Measurements from ENCODE around the gene PTPRN2.
"Not testable (repeated sequence)": the region's sequence is repeated elsewhere in the genome, so short reads cannot be mapped to it uniquely, and the experiment has no call there.

Gene PTPRN2

DNA sequence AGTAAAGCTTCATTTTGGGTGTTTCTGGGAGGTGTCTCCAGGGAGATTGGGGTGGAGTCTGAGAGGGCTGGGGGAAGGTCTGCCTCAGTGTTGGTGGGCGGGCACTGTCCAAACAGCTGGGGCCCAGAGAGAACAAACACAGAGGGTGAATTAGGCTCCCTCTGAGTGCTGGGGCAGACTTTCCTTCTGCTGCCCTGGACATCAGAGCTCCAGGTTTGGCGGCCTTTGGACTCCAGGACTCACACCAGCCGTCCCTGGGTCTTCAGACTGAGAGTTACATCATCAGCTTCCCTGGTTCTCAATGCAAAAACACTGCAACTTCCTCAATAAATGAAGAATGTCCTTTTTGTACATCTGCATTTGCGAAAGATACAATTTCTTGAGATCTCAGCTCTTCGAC lies 427.4 kb downstream of the PTPRN2 start:
- TF ChIP-seq TARDBP (IDR thresholded peaks at IDR 0.05) (no peak), ZNF384 (IDR thresholded peaks at IDR 0.05) (no peak), NFRKB (IDR thresholded peaks at IDR 0.05) (no peak), SUZ12 (IDR thresholded peaks at IDR 0.05) (no peak), HDGF (IDR thresholded peaks at IDR 0.05; ENCODE audit: borderline replicate concordance) (no peak)
- ChIA-PET CTCF (no interaction called here), POLR2A (no interaction called here)
- no peak for DNase-seq (ENCODE audit: extremely low spot score)

DNA sequence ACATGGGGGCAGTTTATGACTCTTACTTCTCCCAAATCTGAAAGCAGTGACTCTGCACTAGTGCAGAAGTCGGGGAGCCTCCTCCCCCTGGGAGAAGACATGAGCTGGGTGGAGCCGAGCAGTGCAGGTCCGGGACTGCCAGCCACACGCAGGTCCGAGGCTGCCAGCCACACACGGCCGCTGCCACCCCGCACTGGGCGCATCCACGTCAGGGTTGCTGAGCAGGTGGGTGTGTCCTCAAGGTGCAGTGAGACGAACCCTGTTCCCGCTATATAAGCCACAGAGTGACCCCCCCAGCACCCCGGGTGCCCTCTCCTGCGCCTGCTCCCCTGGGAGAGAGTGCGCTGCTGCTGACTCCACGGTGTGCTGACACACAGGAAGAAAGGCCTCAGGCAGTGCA lies 430.2 kb downstream of the PTPRN2 start:
- DNase-seq (ENCODE audit: extremely low spot score), result no peak
- ChIA-PET POLR2A (no interaction called here), CTCF (no interaction called here)
- TF ChIP-seq ZNF384 (IDR thresholded peaks at IDR 0.05), result no peak
- no peak for TF ChIP-seq SP1 (IDR thresholded peaks at IDR 0.05)
- TF ChIP-seq FOXK2 (IDR thresholded peaks at IDR 0.05), result no peak
- TF ChIP-seq TARDBP (IDR thresholded peaks at IDR 0.05), result no peak
- TF ChIP-seq FOXA1 (IDR thresholded peaks at IDR 0.05), result no peak

DNA sequence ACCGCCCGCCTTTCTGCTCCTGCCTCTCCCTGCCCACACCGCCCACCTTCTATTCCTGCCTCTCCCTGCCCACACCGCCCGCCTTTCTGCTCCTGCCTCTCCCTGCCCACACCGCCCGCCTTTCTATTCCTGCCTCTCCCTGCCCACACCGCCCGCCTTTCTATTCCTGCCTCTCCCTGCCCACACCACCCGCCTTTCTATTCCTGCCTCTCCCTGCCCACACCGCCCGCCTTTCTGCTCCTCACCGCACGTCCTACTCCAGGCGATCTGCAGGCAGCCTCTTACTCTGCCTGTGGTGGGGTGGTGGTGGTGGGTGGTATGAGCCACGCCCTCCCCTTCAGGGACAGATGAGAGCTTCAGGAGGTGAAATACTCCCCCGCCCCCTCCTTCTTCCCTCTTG lies 436.4 kb downstream of the PTPRN2 start:
- CTCF ChIA-PET; DNase-seq (ENCODE audit: extremely low spot score); POLR2A ChIA-PET: not testable (repeated sequence)

DNA sequence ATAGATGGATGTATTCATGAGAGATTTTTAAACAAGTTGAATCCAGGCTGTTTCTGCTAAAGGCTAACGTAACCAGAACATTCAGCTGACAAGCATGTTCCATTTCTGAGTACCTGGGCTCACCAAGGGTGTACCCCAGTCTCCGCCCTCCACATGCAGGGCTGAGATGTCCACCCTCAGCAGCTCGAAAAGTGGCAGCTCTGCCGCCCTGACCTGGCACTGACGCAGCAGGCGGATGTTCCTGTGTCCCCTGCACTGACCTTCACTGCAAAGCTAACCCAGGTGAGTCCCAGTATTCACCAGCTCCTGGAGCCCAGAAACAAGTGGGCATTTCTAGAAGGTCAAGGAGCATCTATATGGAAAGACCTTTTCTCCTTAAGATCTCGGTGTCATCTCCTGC lies 437.4 kb downstream of the PTPRN2 start:
- TF ChIP-seq FOXM1 (IDR thresholded peaks at IDR 0.05; ENCODE audit: borderline replicate concordance) (no peak), ZNF384 (IDR thresholded peaks at IDR 0.05) (no peak), SP1 (IDR thresholded peaks at IDR 0.05) (no peak), ARNT (IDR thresholded peaks at IDR 0.05) (no peak), FOXA1 (IDR thresholded peaks at IDR 0.05) (no peak), L3MBTL2 (conservative IDR thresholded peaks at IDR 0.05) (no peak), LEF1 (IDR thresholded peaks at IDR 0.05; ENCODE audit: borderline replicate concordance) (no peak)
- TF ChIP-seq, protein P1, sequence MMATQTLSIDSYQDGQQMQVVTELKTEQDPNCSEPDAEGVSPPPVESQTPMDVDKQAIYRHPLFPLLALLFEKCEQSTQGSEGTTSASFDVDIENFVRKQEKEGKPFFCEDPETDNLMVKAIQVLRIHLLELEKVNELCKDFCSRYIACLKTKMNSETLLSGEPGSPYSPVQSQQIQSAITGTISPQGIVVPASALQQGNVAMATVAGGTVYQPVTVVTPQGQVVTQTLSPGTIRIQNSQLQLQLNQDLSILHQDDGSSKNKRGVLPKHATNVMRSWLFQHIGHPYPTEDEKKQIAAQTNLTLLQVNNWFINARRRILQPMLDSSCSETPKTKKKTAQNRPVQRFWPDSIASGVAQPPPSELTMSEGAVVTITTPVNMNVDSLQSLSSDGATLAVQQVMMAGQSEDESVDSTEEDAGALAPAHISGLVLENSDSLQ (IDR thresholded peaks at IDR 0.05), result no peak
- ChIA-PET CTCF (interaction anchor here (0.9 kb wide), 1 partner anchor 206 kb away, joined by 3 read pairs; no protein-coding TSS in a partner anchor), POLR2A (no interaction called here)
- DNase-seq (ENCODE audit: extremely low spot score), result no peak

DNA sequence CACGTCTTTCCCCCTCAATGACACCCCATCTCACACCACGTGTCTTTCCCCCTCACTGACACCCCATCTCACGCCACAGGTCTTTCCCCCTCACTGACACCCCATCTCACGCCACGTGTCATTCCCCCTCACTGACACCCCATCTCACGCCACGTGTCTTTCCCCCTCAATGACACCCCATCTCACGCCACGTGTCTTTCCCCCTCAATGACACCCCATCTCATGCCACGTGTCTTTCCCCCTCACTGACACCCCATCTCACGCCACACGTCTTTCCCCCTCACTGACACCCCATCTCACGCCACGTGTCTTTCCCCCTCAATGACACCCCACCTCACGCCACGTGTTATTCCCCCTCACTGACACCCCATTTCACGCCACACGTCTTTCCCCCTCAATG lies 440.2 kb downstream of the PTPRN2 start:
- POLR2A ChIA-PET; CTCF ChIA-PET; DNase-seq (ENCODE audit: extremely low spot score): not testable (repeated sequence)

DNA sequence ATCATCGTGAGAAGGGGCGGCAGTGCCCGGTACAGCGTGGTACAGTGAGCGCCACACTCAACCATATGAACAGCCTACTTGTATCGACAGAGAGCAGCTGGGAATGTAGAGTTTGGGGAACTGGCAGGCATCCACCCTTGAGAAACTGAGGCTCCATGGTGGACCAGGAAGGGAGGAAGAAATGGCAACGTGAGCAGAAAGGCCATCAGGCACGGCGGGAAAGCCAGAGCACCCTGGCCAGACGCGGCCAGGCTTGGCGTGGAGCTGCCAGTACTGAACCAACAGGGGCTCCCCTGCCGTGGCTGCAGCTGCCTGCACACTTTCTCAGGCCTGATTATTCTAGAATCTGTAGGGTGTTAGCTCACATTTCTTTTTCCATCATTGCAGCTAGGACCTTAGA lies 442.3 kb downstream of the PTPRN2 start:
- POLR2A ChIA-PET, result no interaction called here
- no peak for DNase-seq (ENCODE audit: extremely low spot score)
- CTCF ChIA-PET, result no interaction called here
- TF ChIP-seq, protein P1 (IDR thresholded peaks at IDR 0.05), result no peak
- TF ChIP-seq HDGF (IDR thresholded peaks at IDR 0.05; ENCODE audit: borderline replicate concordance), result no peak
- TF ChIP-seq L3MBTL2 (conservative IDR thresholded peaks at IDR 0.05), result no peak
- no peak for TF ChIP-seq ARNT (IDR thresholded peaks at IDR 0.05)
- no peak for TF ChIP-seq LEF1 (IDR thresholded peaks at IDR 0.05; ENCODE audit: borderline replicate concordance)
- no peak for TF ChIP-seq NFRKB (IDR thresholded peaks at IDR 0.05)
- TF ChIP-seq TARDBP (IDR thresholded peaks at IDR 0.05), result no peak
- TF ChIP-seq BHLHE40 (IDR thresholded peaks at IDR 0.05; ENCODE audit: borderline replicate concordance), result no peak
- no peak for TF ChIP-seq FOXM1 (IDR thresholded peaks at IDR 0.05; ENCODE audit: borderline replicate concordance)
- no peak for TF ChIP-seq ELF4 (IDR thresholded peaks at IDR 0.05)
- no peak for TF ChIP-seq CTBP1 (IDR thresholded peaks at IDR 0.05; ENCODE audit: borderline replicate concordance)
- TF ChIP-seq SP1 (IDR thresholded peaks at IDR 0.05), result no peak
- TF ChIP-seq SUZ12 (IDR thresholded peaks at IDR 0.05), result no peak
- TF ChIP-seq FOXK2 (IDR thresholded peaks at IDR 0.05), result no peak
- TF ChIP-seq ZNF384 (IDR thresholded peaks at IDR 0.05), result no peak

DNA sequence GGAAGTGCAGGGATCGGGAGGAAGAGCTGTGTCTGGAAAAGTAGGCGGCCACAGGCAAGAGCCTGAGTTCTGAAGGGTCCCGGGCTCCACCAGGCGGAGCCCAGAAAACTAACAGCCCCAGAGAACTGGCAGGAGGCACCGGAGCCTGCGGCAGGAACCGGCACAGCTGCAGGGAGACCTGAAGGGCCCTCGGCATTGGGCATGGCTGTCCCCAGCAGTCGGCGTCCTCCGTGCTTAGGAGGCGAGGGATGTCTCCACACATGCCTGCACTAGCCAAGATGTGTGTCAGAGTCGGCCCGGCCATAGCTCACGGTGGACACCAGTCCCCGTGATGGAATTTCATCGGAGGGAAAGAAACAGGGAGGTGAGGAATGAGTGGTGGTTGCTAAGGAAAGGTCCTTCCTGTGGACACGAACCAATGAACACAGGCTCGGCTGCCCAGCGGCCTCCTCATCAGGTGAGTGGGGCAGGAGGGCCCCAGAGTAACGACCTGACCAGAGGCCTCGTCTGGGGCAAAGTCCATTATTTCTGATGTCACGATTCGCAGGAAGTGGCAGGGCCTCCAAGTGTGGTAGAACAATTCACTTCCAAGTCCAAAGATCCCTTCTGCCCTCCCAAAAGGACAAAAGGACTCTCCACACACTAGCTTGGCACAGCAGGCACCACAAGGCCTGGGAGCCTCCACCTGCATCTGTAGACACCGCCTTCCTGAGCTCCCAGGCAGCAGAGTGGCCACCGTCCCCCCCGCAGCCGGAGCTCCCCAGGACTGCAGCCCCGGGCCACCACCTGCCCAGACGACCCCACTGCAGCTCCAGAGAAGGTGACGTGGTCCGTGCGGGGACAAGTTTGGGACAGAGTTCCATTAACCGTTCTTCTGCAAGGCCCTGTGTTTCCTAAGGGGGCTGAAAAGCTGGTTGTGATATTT lies 444.2 kb downstream of the PTPRN2 start:
- no peak for DNase-seq (ENCODE audit: extremely low spot score)
- no peak for TF ChIP-seq ARNT (IDR thresholded peaks at IDR 0.05)
- no peak for TF ChIP-seq FOXK2 (IDR thresholded peaks at IDR 0.05)
- CTCF ChIA-PET, result no interaction called here
- POLR2A ChIA-PET, result no interaction called here

DNA sequence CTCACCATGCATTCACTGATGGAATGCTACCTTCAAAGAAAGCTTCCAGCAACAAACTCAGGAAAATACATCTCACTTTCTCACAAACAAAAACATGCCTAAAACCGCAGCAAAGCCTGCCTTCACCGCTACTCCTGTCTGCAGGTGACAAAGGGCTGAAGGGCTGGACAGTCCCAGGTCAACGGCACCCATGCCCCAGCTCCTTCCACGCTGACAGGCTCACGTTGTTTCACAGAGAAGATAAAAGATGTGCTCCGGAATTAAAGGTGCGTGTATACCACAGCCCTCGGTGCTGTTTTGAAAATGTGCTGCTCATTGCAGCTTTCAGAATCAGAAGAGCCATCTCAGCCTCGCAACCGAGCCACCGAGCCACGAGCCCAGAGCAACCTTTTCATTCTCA lies 445.0 kb downstream of the PTPRN2 start:
- TF ChIP-seq SUZ12 (IDR thresholded peaks at IDR 0.05) (no peak), LEF1 (IDR thresholded peaks at IDR 0.05; ENCODE audit: borderline replicate concordance) (no peak), TARDBP (IDR thresholded peaks at IDR 0.05) (no peak), FOXM1 (IDR thresholded peaks at IDR 0.05; ENCODE audit: borderline replicate concordance) (no peak), FOXA1 (IDR thresholded peaks at IDR 0.05) (no peak), BHLHE40 (IDR thresholded peaks at IDR 0.05; ENCODE audit: borderline replicate concordance) (no peak), ARNT (IDR thresholded peaks at IDR 0.05) (no peak), HDGF (IDR thresholded peaks at IDR 0.05; ENCODE audit: borderline replicate concordance) (no peak), L3MBTL2 (conservative IDR thresholded peaks at IDR 0.05) (no peak), CTBP1 (IDR thresholded peaks at IDR 0.05; ENCODE audit: borderline replicate concordance) (no peak), NFRKB (IDR thresholded peaks at IDR 0.05) (no peak), ELF4 (IDR thresholded peaks at IDR 0.05) (no peak), SP1 (IDR thresholded peaks at IDR 0.05) (no peak), FOXK2 (IDR thresholded peaks at IDR 0.05) (no peak), ZNF384 (IDR thresholded peaks at IDR 0.05) (no peak)
- TF ChIP-seq, protein P1 (IDR thresholded peaks at IDR 0.05), result no peak
- ChIA-PET POLR2A (no interaction called here), CTCF (no interaction called here)
- no peak for DNase-seq (ENCODE audit: extremely low spot score)
